Panc1 (cell line): ENCODE results near the gene SUPT5H. TPM values are rescaled to one million over a fixed set of nuclear protein-coding genes. Genes with fewer than 3 reads are reported as not detected.

Experiments
- ATAC-seq: fragments of 200-7000 bp; cut with Tn5 transposase; 2 replicates; pipeline ENCODE4 v1.9.1; 2020; ENCODE audit warnings: mild to moderate bottlenecking, moderate library complexity
- BruUV-seq: library from RNA; stranded (reverse); fragments of 400-500 nt; replicated peaks from 2 replicates; lab custom pipeline; 2021; lab: Mats Ljungman, UMichigan
- CTCF ChIA-PET: fragments of 300-600 bp; sonication (Branson Sonifier 250); formaldehyde crosslinking; loops from one replicate; lab custom pipeline; 2022; ENCODE audit warnings: antibody characterized with exemption; lab: Charles Lee
- POLR2A ChIA-PET: fragments of 300-600 bp; sonication (Branson Sonifier 250); formaldehyde crosslinking; loops from one replicate; lab custom pipeline; 2022; ENCODE audit warnings: antibody characterized with exemption; lab: Charles Lee
- DNase-seq: peaks from one replicate; pipeline ENCODE4 v3.0.0-alpha.2; 2010; ENCODE audit warnings: low read depth, low spot score
- H3K27ac ChIP-seq: 2 replicates; pipeline ENCODE4 v1.5.1; 2011; ENCODE audit warnings: mild to moderate bottlenecking, low read length, inconsistent platforms
- H3K27me3 ChIP-seq: fragments of 200-500 bp; sonication (Bioruptor generic); 2 replicates; pipeline ENCODE4 v1.6.0; 2014; ENCODE audit warnings: low read length, inconsistent platforms; ENCODE audit not compliant: control insufficient read depth, insufficient read depth
- H3K36me3 ChIP-seq: fragments of 200-500 bp; sonication (Bioruptor generic); 2 replicates; pipeline ENCODE4 v1.5.1; 2014; ENCODE audit warnings: inconsistent platforms, mild to moderate bottlenecking, low read length, moderate library complexity; ENCODE audit not compliant: control insufficient read depth, insufficient read depth
- H3K4me1 ChIP-seq: 2 replicates; pipeline ENCODE4 v1.5.1; 2011; ENCODE audit warnings: inconsistent platforms, mild to moderate bottlenecking, low read length, moderate library complexity; ENCODE audit not compliant: control insufficient read depth, insufficient read depth
- H3K4me3 ChIP-seq, 2 experiments: 2 replicates each; pipeline ENCODE4 v1.5.1; 2011 to 2012; ENCODE audit warnings: low read depth in 2 of 2, low read length in 2 of 2, mild to moderate bottlenecking in 2 of 2, inconsistent platforms in 1 of 2, moderate library complexity in 1 of 2
- H3K9me3 ChIP-seq: fragments of 200-500 bp; sonication (Bioruptor generic); 2 replicates; pipeline ENCODE4 v1.5.1; 2014; ENCODE audit warnings: low read depth, mild to moderate bottlenecking, inconsistent platforms, low read length, moderate library complexity; ENCODE audit not compliant: control insufficient read depth, insufficient read depth
- POLR2AphosphoS5 ChIP-seq: IDR thresholded peaks from 2 replicates; pipeline ENCODE4 v1.6.1; 2012; ENCODE audit warnings: mild to moderate bottlenecking, low read depth, low read length, moderate library complexity
- SIN3A ChIP-seq: IDR thresholded peaks from 2 replicates; pipeline ENCODE4 v1.6.1; 2012; ENCODE audit warnings: low read depth, mild to moderate bottlenecking, low read length, moderate library complexity, borderline replicate concordance; ENCODE audit not compliant: insufficient read depth
- TCF7L2 ChIP-seq: IDR thresholded peaks from 2 replicates; pipeline ENCODE4 v1.6.1; 2011; ENCODE audit warnings: mild to moderate bottlenecking, low read depth, low read length, inconsistent platforms
- in situ Hi-C: cut with HindIII; loops from 2 replicates; pipeline ENCODE4 v1.10.0; 2016; ENCODE audit warnings: low sequenced_read_pairs, low pct_unique_long_range_greater_than_20kb
- intact Hi-C: fragments of 100-400 bp; cut with micrococcal nuclease; formaldehyde crosslinking; loops from one replicate; pipeline ENCODE4 v1.10.0; 2022; ENCODE audit not compliant: unreplicated experiment
- total RNA-seq: library from RNA; stranded (reverse); gene quantifications from one replicate; pipeline ENCODE4 v1.2.1, GENCODE V29; 2021; ENCODE audit not compliant: unreplicated experiment
- TF ChIP-seq, protein P1 (sequence below), 2 experiments: IDR thresholded peaks; 2 replicates each; pipeline ENCODE4 v1.6.1; 2011 to 2012; ENCODE audit warnings: low read depth in 2 of 2, control low read depth in 1 of 2, low read length in 1 of 2, mild to moderate bottlenecking in 1 of 2, moderate library complexity in 1 of 2; ENCODE audit not compliant: insufficient read depth in 1 of 2
- TF ChIP-seq, protein P2 (sequence below): fragments of 450-650 bp; IDR thresholded peaks from 2 replicates; pipeline ENCODE4 v1.5.1; 2017; ENCODE audit warnings: mild to moderate bottlenecking

The SUPT5H gene
- total RNA-seq, 1 experiment from 2014 or later: 1,614 TPM

DNA sequence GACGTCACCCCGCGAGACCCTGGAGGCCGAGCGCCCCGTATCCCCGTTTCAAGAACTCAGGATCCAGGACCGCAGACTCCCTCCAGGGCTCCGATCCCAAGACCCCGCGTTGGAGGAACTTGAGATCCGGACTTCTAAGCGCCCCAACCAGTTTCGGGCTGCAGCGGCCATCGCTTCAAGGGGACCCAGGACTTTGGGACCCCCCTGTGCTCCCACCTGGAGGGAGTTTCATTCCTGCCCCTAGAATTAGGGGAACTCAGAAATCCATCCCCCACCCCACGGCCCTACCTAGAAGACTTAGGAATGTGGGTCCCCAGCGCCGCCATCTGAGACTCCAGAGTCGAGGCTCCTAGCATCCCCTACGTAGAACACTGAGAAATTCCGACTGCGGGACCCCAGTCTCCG, 32.5 kb upstream of the SUPT5H start:
- CTCF ChIA-PET: interaction anchor here (0.7 to 6.8 kb wide), 9 partner anchors 14 to 121 kb away, joined by 3 to 280 read pairs (median 13); partner anchors contain the start of genes RPS16 and SAMD4B
- TF ChIP-seq, protein P1, sequence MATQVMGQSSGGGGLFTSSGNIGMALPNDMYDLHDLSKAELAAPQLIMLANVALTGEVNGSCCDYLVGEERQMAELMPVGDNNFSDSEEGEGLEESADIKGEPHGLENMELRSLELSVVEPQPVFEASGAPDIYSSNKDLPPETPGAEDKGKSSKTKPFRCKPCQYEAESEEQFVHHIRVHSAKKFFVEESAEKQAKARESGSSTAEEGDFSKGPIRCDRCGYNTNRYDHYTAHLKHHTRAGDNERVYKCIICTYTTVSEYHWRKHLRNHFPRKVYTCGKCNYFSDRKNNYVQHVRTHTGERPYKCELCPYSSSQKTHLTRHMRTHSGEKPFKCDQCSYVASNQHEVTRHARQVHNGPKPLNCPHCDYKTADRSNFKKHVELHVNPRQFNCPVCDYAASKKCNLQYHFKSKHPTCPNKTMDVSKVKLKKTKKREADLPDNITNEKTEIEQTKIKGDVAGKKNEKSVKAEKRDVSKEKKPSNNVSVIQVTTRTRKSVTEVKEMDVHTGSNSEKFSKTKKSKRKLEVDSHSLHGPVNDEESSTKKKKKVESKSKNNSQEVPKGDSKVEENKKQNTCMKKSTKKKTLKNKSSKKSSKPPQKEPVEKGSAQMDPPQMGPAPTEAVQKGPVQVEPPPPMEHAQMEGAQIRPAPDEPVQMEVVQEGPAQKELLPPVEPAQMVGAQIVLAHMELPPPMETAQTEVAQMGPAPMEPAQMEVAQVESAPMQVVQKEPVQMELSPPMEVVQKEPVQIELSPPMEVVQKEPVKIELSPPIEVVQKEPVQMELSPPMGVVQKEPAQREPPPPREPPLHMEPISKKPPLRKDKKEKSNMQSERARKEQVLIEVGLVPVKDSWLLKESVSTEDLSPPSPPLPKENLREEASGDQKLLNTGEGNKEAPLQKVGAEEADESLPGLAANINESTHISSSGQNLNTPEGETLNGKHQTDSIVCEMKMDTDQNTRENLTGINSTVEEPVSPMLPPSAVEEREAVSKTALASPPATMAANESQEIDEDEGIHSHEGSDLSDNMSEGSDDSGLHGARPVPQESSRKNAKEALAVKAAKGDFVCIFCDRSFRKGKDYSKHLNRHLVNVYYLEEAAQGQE (IDR thresholded peaks at IDR 0.05; ENCODE audit: insufficient read depth in 1 of 2, low read depth in 2 of 2, low read length in 1 of 2): no peak
- no peak for TF ChIP-seq TCF7L2
- TF ChIP-seq SIN3A: no peak
- TF ChIP-seq, protein P2, sequence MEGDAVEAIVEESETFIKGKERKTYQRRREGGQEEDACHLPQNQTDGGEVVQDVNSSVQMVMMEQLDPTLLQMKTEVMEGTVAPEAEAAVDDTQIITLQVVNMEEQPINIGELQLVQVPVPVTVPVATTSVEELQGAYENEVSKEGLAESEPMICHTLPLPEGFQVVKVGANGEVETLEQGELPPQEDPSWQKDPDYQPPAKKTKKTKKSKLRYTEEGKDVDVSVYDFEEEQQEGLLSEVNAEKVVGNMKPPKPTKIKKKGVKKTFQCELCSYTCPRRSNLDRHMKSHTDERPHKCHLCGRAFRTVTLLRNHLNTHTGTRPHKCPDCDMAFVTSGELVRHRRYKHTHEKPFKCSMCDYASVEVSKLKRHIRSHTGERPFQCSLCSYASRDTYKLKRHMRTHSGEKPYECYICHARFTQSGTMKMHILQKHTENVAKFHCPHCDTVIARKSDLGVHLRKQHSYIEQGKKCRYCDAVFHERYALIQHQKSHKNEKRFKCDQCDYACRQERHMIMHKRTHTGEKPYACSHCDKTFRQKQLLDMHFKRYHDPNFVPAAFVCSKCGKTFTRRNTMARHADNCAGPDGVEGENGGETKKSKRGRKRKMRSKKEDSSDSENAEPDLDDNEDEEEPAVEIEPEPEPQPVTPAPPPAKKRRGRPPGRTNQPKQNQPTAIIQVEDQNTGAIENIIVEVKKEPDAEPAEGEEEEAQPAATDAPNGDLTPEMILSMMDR: no peak
- no peak for TF ChIP-seq POLR2AphosphoS5
- POLR2A ChIA-PET: interaction anchor here (0.6 to 8.9 kb wide), 14 partner anchors 10 to 148 kb away, joined by 3 to 226 read pairs (median 19); partner anchors contain the start of genes MED29, PAF1 and RPS16
- Histone ChIP-seq H3K27me3 (no peaks in the 10 kb centered on the region), H3K9me3 (no peaks in the 10 kb centered on the region), H3K4me3 (peak overlapping the region; percentile 42 to 55), H3K27ac (peak overlapping the region; percentile 92), H3K4me1 (peaks cover 58% of the 10 kb centered on the region), H3K36me3 (peaks cover 33% of the 10 kb centered on the region)
- no TSS peak for BruUV-seq
- in situ Hi-C loops: no loop called here
- ATAC-seq: no peak; the same call in 1 of the 2 replicates
- intact Hi-C loops: loop anchor here (1.0 to 10.0 kb wide), 6 partner anchors 17 to 438 kb away; partner anchors contain the start of genes FBXO17, MED29, PAF1 and SAMD4B
- no peak for DNase-seq

DNA sequence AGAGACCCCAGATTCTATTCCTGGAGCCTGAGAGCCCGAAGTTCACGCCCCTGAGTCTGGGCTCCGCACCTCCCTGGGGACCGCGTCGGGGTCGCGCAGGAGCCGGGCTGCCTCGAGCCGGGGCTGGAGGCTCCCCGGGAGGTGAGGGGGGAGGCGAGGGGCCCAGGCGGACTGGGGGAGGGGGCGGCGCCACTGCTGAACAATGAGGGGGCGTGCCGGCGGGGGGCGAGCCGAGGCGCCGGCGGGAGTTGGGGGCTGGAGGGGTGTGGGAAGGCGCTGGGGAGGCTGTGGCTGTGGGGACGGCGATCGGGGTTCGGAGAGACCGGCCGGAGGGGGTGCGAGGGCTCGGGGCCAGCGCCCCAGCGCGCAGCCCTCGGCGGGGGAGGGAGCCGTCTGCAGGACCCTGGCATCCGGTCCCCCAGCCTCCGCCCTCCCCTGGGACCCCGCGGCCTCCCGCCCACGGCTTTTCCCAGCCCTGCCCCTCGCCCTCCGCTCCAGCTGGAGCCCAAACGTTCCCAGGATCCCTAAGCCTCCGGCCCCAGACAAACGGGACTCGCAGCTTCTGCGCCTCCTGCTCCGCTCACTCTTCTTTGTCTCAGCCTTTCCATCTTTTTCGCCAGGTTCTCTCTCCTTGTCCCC, 32.0 kb upstream of the SUPT5H start:
- no peak for DNase-seq
- CTCF ChIA-PET: interaction anchor here (0.6 to 6.8 kb wide), 15 partner anchors 12 to 378 kb away, joined by 3 to 147 read pairs (median 5); partner anchors contain the start of genes RPS16, SAMD4B and TIMM50
- peak overlapping the region; percentile 92 for H3K27ac ChIP-seq

More for the DNA sequence above, 32.0 kb upstream of the SUPT5H start:
- no TSS peak for BruUV-seq
- POLR2A ChIA-PET: interaction anchor here (0.6 to 8.9 kb wide), 13 partner anchors 10 to 354 kb away, joined by 3 to 230 read pairs (median 9); partner anchors contain the start of genes DLL3, MED29, PAF1 and RPS16
- in situ Hi-C loops (no loop called here), intact Hi-C loops (loop anchor here (5.0 to 10.0 kb wide), 2 partner anchors 201 to 439 kb away; partner anchors contain the start of gene FBXO17)
- H3K9me3 ChIP-seq: no peaks in the 10 kb centered on the region
- peak; percentile 2 for ATAC-seq
- peaks cover 56% of the 10 kb centered on the region for H3K4me1 ChIP-seq
- peak overlapping the region; percentile 42 to 55 for H3K4me3 ChIP-seq
- peaks cover 33% of the 10 kb centered on the region for H3K36me3 ChIP-seq
- no peaks in the 10 kb centered on the region for H3K27me3 ChIP-seq
- TF ChIP-seq SIN3A (no peak), TCF7L2 (no peak), POLR2AphosphoS5 (no peak)
- TF ChIP-seq, protein P2: no peak
- TF ChIP-seq, protein P1 (IDR thresholded peaks at IDR 0.05; ENCODE audit: insufficient read depth in 1 of 2, low read depth in 2 of 2, low read length in 1 of 2): no peak
